Measurements from ENCODE around the gene EED.
"Not testable (repeated sequence)": the region's sequence is repeated elsewhere in the genome, so short reads cannot be mapped to it uniquely, and the experiment has no call there.

Gene EED

GRCh38 chr11:86219311-86220193, 25.0 kb upstream of the EED start:
- DNase-seq (ENCODE audit: low spot score) = no peak

DNA sequence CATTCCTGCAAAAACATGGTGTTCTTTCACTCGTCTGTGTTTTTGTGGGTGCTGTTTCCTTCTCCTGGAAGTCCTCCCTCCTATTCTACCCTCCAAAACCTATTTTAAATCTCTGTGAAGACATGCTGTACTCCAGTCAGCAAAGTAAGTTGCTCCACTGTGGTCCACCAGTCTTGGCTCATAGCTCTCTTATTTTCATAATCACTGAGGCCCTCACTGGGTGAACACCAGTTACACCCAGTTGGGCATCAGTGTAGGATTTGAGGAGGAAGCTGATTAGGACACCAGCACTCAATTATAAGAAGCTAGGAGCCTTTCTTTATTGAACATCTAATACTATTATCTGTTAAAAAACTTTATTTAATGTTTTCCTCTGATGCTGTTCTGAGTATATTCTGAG, 23.9 kb upstream of the EED start:
- no peak for DNase-seq (ENCODE audit: low spot score)

- no peak for DNase-seq (ENCODE audit: low spot score)
Measured at GRCh38 chr11:86222081-86222480, 22.5 kb upstream of the EED start.

DNA sequence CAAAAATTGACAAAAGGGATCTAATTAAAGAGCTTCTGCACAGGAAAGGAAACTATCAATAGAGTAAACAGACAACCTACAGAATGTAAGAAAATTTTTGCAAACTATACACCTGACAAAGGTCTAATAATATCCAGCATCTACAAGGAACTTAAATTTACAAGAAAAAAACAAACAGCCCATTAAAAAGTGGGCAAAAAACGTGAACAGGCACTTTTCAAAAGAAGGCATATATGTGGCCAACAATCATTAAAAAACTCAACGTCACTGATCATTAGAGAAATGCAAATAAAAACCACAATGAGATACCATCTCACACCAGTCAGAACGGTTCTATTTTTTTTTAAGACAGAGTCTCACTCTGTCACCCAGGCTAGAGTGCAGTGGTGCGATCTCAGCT, 20.0 kb upstream of the EED start:
- DNase-seq (ENCODE audit: low spot score) = not testable (repeated sequence)

- not testable (repeated sequence) for DNase-seq (ENCODE audit: low spot score)
Measured at GRCh38 chr11:86225344-86225743, 19.2 kb upstream of the EED start.

DNA sequence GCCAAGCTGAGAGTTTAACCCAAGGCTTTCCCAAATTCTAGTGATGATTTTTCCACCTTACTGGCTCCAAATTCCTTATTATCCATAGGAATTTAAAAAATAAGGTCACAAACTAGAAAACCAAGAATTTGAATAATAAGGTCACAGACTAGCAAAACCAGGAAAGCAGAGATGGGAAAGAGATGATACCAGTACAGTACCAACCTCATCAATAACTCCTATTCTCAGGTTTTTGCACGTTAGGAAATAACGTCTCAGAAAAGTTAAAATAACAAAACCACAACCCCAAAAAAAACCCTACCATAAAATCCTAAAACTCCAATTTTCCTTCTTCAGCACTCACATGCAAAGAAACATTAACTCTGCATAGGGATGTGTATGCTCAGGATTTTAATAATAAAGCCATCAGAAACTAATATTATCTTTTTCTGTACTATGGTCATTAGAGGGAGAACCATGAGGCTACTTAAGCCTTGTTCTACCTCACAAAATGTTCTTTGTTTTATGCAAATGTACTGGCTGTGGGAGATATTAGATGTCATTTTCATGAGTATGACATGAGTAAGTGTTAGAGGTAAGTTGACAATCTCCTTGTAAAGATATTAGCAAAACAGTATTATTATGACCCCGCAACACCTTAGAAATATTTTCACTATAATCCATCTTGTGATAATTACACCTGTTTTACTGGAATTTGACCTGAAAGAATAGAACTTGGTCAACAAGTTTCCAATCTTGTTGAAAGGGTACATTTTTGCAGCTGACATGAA, 16.1 kb upstream of the EED start:
- DNase-seq (ENCODE audit: low spot score) = no peak

GRCh38 chr11:86229039-86229330, 15.6 kb upstream of the EED start:
- not testable (repeated sequence) for DNase-seq (ENCODE audit: low spot score)

- DNase-seq (ENCODE audit: low spot score) = no peak
Measured at GRCh38 chr11:86230179-86230804, 14.3 kb upstream of the EED start.

DNA sequence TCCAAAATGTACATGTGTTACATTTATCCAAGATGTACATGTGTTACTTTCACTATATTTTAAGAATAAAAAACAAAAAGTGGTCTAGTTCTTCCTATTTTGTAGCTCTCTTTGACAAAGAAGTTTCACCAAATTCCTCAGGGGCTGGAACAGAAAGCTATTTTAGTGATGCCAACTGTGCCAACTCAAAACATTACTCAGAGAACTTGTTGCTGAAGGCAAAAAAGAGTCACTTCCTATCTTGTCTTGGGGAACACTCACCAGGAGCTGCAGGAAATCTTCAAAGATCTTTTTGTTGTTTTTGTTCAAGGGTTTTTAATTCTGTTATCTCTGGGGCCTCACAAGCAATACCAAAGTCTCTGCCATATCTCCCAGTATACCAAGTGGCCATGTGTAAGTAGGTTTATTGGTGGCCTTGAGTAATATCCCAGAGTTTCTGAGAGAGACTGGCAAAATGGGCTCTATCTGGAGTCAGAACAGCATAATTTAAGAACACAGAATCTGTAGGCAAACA, 13.6 kb upstream of the EED start:
- no peak for DNase-seq (ENCODE audit: low spot score)

GRCh38 chr11:86232556-86232955, 12.0 kb upstream of the EED start:
- DNase-seq (ENCODE audit: low spot score) = no peak

GRCh38 chr11:86234831-86235461, 9.6 kb upstream of the EED start:
- no peak for DNase-seq (ENCODE audit: low spot score)

DNA sequence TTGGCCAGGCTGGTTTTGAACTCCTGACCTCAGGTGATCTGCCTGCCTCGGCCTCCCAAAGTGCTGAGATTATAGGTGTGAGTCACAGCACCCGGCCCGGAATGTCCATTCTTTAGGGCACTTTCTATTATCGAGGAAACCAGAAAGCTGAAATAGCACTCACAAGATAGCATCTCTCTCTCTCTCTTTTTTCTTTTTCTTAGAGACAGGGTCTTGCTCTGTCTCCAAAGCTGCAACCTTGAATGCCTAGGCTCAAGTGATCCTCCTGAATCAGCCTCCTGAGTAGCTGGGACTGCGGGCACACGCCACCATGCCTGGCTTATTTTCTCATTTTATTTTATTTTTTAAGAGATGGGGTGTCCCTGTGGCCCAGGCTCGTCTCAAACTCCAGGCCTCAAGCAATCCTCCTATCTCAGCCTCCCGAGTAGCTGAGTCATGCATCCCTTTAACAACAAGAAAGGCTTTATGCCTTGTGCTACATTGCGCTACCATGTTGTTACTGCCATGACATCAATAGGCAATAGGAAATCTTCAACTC, 7.2 kb upstream of the EED start:
- no peak for DNase-seq (ENCODE audit: low spot score)

GRCh38 chr11:86240164-86240563, 4.4 kb upstream of the EED start:
- DNase-seq (ENCODE audit: low spot score) = no peak

GRCh38 chr11:86241956-86242535, 2.5 kb upstream of the EED start:
- no peak for DNase-seq (ENCODE audit: low spot score)

DNA sequence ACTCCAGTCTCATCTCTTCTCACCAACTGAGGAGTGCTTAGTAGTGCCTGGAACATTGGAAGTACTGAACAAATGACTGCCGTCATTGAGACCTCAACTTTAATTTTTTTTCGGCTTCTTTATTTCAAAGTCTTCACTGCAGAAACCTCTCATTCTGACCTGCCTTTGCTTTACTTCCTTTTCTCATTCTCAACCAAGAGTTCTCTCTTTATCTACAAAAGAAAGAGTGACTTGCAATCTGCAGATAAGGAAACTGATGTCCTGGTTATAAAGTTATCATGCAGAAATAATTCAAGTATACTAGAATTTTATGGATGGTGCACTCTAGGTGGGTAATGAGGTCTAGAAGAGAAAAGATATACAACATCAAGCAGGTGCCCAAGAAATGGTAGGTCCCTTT, 1.2 kb upstream of the EED start:
- peak; percentile 16 for DNase-seq (ENCODE audit: low spot score)

DNA sequence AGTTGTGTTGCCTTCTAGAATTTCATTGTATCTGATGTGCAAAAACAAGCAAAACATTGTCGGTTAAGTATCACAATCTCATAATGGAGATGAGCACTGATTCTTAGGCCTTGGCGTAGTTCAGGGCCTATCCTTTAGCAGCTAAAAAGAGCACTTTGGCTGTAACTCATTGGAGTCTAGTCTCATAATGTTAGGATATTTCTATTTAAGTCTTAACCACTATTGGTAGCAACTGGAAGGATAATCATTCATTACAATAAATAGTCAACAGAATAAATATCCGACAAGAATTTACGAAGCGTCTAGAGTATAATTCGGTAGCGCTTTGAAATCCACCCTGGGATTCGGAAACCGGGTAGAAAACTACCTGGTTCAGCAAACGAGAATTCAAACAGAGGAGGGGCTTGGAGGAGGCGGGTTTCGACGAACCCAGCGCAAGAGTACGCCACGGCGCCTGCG, 461 bp upstream of the EED start:
- no peak for DNase-seq (ENCODE audit: low spot score)

- DNase-seq (ENCODE audit: low spot score) = no peak
Measured at GRCh38 chr11:86245369-86246292, 1.1 kb downstream of the EED start.

- no peak for DNase-seq (ENCODE audit: low spot score)
Measured at GRCh38 chr11:86246293-86246675, 1.7 kb downstream of the EED start.

- peak; percentile 48 for DNase-seq (ENCODE audit: low spot score)
Measured at GRCh38 chr11:86247608-86248007, 3.1 kb downstream of the EED start.

DNA sequence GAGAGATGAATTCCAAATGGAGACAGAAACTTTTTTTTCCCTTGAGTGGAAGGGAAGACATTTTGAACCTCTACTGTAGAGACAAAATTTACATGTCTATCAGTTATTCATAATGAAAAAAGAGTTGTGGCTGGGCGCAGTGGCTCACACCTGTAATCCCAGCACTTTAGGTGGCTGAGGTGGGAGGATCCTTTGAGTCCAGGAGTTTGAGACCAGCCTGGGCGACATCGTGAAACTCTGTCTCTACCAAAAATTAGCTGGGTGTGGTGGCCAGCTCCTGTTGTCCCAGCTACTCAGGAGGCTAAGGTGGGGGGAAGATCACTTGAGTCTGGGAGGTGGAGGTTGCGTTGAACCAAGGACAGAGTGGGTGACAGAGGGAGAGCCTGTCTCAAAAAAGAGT, 4.1 kb downstream of the EED start:
- no peak for DNase-seq (ENCODE audit: low spot score)

Data from hematopoietic multipotent progenitor cell treated with erythropoietin and hydrocortisone succinate and interleukin-3 and kit ligand, for 15 days (in vitro differentiated cells).